Fibroblast of peridontal ligament (primary cell): ENCODE data around the gene TRIM40.

ENCODE experiments used
- DNase-seq: peaks from one replicate; pipeline ENCODE4 v3.0.0-alpha.2; 2010; ENCODE audit errors: extremely low read depth

TRIM40 gene, protein sequence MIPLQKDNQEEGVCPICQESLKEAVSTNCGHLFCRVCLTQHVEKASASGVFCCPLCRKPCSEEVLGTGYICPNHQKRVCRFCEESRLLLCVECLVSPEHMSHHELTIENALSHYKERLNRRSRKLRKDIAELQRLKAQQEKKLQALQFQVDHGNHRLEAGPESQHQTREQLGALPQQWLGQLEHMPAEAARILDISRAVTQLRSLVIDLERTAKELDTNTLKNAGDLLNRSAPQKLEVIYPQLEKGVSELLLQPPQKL

GRCh38 chr6:30135757-30136156, at the start of gene TRIM40:
TSS of gene TRIM40 (plus strand) at chr6:30136140. CDS start at chr6:30137037, 897 bp downstream.
- DNase-seq: no peak

DNA sequence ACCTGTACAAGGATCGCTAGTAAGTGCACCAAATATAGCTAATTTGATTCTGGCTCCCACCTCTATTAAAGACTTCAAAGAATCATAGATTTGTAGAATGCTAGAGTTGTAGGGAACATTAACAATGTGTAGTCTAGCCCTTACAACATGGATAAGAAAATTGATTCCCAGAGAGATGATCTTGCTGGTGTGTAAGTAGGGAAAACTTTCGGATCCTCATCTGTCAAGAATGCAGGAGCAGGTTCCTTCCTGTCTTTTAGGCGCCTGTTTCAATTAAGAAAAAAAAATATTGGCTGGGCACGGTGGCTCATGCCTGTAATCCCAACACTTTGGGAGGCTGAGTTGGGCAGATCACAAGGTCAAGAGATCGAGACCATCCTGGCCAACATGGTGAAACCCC, 48.1 kb upstream of the TRIM40 start:
- no peak for DNase-seq

GRCh38 chr6:30091577-30092381, 44.2 kb upstream of the TRIM40 start:
- peak; percentile 63 for DNase-seq

- no peak for DNase-seq
Measured at GRCh38 chr6:30092852-30093543, 42.9 kb upstream of the TRIM40 start.

GRCh38 chr6:30093951-30094661, 41.8 kb upstream of the TRIM40 start:
- DNase-seq: no peak

DNA sequence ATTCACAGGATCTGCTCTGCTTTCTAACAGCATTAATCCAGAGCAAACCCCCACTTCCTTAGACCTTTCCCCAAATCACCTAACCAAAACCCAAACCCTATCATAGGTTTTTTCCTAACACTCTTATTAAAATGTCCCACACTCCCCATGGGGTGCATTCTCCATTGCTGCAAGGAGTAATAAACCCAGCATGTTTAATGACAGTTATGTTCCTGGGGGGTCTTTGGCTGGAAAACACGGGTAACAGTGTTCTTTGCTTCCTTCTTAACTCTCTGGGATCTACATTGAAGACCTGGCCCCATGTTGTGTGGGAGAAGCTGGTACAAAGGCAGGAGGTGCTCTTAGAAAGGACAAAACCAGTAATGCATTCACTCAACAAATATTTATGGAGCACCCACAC, 39.1 kb upstream of the TRIM40 start:
- DNase-seq: no peak

- DNase-seq: no peak
Measured at GRCh38 chr6:30097902-30098768, 37.8 kb upstream of the TRIM40 start.

DNA sequence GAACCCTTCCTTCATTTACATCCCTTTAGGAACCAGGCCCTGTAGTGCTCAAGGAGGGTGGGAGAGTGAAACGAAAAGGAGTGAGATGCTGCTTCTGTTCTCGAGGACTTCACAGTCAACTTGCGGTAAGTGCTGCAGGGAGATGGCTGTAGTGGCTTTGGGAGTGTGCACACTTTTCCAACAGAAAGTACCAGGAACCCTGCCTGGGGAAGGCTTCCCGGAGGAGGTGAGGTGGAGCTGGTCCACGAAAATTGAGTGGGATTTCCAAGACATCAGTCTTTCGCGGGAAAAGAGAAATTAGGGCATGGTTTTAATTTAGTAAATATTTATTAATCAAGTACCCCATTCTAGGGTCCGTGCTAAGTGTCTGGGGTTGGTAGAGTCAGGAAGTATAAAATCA, 35.8 kb upstream of the TRIM40 start:
- no peak for DNase-seq

DNA sequence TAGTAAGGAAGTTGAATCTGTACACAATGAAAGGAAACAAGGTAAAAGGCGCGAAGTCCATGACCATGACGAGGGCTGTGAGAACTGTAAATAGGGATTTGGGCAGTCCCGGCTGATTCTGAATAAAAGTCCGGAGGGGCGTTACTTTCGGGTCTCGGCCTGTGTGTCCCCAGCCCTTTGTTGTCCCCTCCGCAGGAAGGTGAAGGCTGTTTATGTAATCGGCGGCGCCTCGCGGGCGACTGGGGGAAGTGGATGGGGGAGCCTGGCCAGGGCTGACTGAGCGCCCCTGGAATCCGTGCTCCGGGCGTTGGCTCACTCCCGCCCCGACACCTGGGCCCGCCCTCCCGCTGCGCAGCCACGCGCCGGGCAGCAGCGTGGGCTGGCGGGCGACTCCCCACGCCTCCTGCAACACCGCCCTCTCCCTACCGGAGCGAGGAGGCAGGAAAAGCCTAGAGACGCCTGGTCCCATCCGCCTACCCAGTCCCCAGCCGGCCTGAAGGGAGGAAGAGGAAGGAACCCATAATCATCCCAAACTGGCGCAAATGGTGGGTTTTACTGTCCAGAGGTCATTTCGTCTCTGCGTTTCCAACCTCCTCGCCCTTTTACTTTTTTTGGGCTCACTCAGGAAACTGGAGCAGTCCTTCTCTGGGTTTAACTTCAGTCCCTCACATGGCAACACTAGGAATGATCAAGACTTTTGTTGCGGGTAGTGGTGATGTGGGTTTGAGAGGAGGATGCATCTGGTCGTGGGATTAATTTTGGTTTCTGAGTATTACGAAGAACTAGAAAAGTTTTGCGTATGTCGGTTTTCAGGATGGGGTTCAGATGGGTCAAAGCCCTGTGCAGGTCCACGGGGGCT, 35.1 kb upstream of the TRIM40 start:
- no peak for DNase-seq

DNA sequence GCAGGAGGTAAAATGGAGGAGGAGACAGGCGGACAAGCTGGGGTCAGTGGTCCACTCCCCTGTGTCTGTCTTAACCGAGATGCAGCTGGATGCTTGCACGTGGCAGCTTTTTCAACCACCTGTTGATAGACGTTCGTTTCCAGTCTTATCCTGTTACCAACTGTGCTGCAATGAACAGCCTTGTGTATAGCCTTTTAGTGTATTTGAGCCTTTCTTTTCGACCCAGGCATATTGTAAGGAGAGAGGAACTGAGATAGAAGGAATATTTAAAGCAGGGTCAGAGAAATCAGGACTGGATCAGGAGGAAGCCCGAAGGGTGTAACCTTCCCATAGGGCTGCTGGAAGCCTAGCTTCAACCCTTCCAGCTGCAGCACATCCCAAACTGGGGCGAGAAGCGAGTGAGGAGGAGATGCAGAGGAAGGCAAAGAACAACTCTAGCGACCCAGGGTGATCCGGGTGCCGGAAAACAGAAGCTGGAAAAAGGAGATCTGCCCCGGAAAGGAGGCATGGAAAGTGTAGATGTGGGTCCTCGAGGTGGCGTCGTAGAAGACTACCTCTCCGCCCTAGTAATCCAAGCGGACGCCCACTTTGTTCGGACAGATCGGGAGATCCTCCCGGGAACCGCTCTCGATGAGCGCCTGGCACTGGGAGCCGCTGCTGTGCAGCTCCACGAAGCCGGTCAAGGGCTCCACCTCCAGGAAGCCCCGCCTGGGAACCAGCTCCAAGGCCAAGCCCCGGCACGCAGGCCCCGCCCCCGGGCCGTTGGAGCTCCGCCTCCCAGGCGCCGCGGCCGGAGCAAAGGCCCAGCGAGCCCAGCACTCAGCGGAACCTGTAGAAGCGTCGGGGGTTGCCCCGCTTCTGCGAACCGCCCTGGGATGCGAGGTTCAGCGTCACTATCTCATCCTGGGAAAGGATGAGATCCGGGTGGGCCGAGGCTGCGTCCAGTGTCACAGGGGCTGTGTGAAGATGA, 34.2 kb upstream of the TRIM40 start:
- peak; percentile 73 for DNase-seq

DNA sequence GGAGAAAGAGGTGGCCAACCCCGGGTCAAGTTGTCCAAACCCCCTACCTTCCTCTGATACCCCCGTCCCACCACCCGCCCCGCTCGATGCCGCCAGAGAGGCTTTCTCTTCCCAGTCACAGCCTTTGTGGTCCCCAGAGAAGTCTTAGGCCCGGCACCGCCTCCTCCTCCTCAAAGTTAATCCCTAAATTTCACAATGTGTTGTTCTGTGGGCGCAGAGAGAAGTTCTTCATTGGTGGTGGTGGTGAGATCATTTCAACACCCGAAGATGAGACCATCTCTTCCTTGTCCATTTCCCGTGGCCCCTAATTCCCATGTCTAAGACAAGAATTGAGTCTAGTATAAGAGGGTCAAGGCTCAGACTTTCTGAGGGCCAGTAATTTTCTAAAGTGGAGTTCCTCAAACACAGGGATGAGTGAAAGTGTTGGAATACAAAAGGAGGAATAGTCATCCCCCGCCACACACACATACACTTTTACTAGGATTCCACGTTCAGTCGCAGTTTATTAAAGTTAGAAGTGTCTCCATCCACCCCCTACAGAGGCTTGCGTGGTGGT, 33.4 kb upstream of the TRIM40 start:
- DNase-seq: peak; percentile 31

DNA sequence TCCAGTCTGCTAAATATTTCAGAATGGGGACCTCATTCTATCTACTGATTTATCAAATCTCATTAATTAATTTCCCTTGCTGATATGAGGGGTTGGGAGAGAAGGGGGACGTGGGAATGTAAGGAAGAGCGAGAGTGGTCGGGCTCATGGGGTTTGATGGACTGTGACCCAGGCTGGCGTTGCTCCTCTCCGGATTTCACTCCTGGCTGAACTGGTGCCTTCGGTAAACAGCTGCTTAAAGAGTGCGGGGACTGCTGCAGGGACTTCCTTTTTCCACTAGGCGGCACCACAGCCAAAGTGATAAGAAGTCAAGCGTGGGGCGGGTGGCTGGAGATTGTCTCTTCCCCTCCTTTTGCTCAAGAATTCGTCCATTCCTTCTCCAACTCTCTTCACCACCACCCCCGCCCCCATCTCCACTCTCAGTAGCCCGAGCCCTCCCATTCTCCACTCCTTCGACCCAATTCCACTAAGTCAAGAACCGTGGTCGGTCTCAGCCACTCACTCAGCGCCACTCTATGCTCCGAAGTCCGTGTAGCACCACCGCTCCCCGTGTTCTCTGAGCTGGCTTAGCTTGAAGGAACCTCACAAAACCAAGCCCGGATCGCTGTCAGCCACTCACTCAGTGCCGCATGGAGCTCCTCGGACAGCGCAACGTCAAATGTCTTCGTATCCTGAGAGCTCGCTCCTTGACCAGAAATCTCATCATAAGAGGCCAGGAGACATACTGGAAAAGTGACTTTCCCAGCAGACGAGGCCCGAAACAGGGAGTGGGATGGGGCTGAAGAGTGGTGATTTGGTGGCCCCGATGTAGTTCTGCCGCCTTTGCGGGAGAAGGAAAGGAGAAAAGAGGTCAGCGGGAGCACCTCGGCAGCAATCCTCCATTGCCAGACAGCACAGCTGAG, 32.7 kb upstream of the TRIM40 start:
- DNase-seq: peak; percentile 91

GRCh38 chr6:30103872-30104179, 32.1 kb upstream of the TRIM40 start:
- no peak for DNase-seq

DNA sequence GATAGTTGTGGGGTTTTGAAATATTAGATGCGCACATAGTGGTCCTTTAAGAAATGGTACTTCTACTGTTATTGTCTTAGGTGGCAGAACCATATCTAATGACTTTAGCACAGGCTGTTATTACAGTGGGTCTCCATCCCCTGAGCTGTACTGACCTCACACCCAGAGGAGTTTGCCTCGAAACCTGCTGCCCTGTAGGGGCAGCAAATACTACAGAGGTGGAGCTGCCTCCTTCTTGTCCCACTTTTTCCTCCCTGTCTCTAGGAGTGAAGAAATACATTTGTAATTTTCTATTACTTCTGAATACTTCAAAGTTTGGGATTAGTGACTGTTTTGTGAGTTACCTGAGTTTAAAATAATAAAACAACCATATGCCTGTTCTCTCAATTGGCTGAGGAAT, 31.3 kb upstream of the TRIM40 start:
- DNase-seq: no peak

GRCh38 chr6:30111266-30111856, 24.6 kb upstream of the TRIM40 start:
- no peak for DNase-seq

GRCh38 chr6:30112402-30112994, 23.4 kb upstream of the TRIM40 start:
- no peak for DNase-seq
